Liver (tissue), 9 donors: ENCODE measurements around the gene CEACAM8. TPM values are rescaled to one million over a fixed set of nuclear protein-coding genes. Genes with fewer than 3 reads are reported as not detected.

Source experiments
- DNase-seq: peaks from one replicate; pipeline ENCODE4 v3.0.0-alpha.2; 2017; ENCODE audit warnings: low spot score
- H3K27ac ChIP-seq, 2 donors: one replicate each; pipeline ENCODE4 v1.7.0; 2013; ENCODE audit warnings: inconsistent platforms in 2 of 2, low read length in 2 of 2, control low read depth in 1 of 2, low read depth in 1 of 2, mild to moderate bottlenecking in 1 of 2
- H3K27me3 ChIP-seq, 4 donors: one replicate each; pipeline versions ENCODE4 v1.6.1 to v1.7.0; 2013; ENCODE audit warnings: low read length in 3 of 4, inconsistent platforms in 1 of 4, mild to moderate bottlenecking in 1 of 4, moderate library complexity in 1 of 4; ENCODE audit not compliant: control insufficient read depth in 4 of 4, insufficient read depth in 4 of 4
- H3K36me3 ChIP-seq, 4 donors: one replicate each; pipeline versions ENCODE4 v1.6.1 to v1.7.0; 2013; ENCODE audit warnings: low read length in 3 of 4, mild to moderate bottlenecking in 3 of 4, low read depth in 1 of 4, moderate library complexity in 1 of 4; ENCODE audit not compliant: control insufficient read depth in 4 of 4, insufficient read depth in 3 of 4
- H3K4me1 ChIP-seq, 4 donors: one replicate each; pipeline versions ENCODE4 v1.6.1 to v1.7.0; 2013; ENCODE audit warnings: low read length in 3 of 4, mild to moderate bottlenecking in 3 of 4, moderate library complexity in 1 of 4; ENCODE audit not compliant: control insufficient read depth in 4 of 4, insufficient read depth in 4 of 4
- H3K4me3 ChIP-seq, 3 donors: one replicate each; pipeline versions ENCODE4 v1.6.1 to v1.7.0; 2013; ENCODE audit warnings: low read length in 3 of 3, control low read depth in 1 of 3, low read depth in 1 of 3, mild to moderate bottlenecking in 1 of 3
- H3K9ac ChIP-seq, 2 donors: one replicate each; pipeline ENCODE4 v1.7.0; 2013; ENCODE audit warnings: low read length in 2 of 2, mild to moderate bottlenecking in 2 of 2, moderate library complexity in 2 of 2, control low read depth in 1 of 2, low read depth in 1 of 2
- H3K9me3 ChIP-seq, 4 donors: one replicate each; pipeline versions ENCODE4 v1.6.1 to v1.7.0; 2013; ENCODE audit warnings: low read length in 3 of 4; ENCODE audit not compliant: control insufficient read depth in 4 of 4
- EGR1 ChIP-seq, 2 donors: IDR thresholded peaks; 2 replicates each; pipeline ENCODE4 v1.6.1; 2016 to 2018; ENCODE audit warnings: antibody characterized with exemption in 2 of 2, low read depth in 2 of 2
- FOXA1 ChIP-seq: IDR thresholded peaks from 2 replicates; pipeline ENCODE4 v1.6.1; 2016; ENCODE audit warnings: antibody characterized with exemption
- FOXA2 ChIP-seq: IDR thresholded peaks from 2 replicates; pipeline ENCODE4 v1.6.1; 2016; ENCODE audit warnings: antibody characterized with exemption
- GABPA ChIP-seq, 2 donors: IDR thresholded peaks in 1 of 2; conservative IDR thresholded peaks in 1 of 2; 2 replicates each; pipeline ENCODE4 v1.6.1; 2016; ENCODE audit warnings: antibody characterized with exemption in 2 of 2, mild to moderate bottlenecking in 1 of 2, moderate library complexity in 1 of 2
- HNF4A ChIP-seq, 2 donors: conservative IDR thresholded peaks; 2 replicates each; pipeline ENCODE4 v1.6.1; 2016; ENCODE audit warnings: antibody characterized with exemption in 2 of 2, mild to moderate bottlenecking in 2 of 2
- HNF4G ChIP-seq: IDR thresholded peaks from 2 replicates; pipeline ENCODE4 v1.6.1; 2016; ENCODE audit warnings: antibody characterized with exemption
- JUND ChIP-seq, 2 donors: IDR thresholded peaks; 2 replicates each; pipeline ENCODE4 v1.6.1; 2016; ENCODE audit warnings: antibody characterized with exemption in 2 of 2
- NR2F2 ChIP-seq: IDR thresholded peaks from 2 replicates; pipeline ENCODE4 v1.6.1; 2016; ENCODE audit warnings: antibody characterized with exemption
- RAD21 ChIP-seq, 2 donors: IDR thresholded peaks; 2 replicates each; pipeline ENCODE4 v1.6.1; 2016; ENCODE audit warnings: antibody characterized with exemption in 2 of 2, mild to moderate bottlenecking in 2 of 2
- SP1 ChIP-seq: IDR thresholded peaks from 2 replicates; pipeline ENCODE4 v1.6.1; 2018; ENCODE audit warnings: antibody characterized with exemption, mild to moderate bottlenecking
- TAF1 ChIP-seq: conservative IDR thresholded peaks from 2 replicates; pipeline ENCODE4 v1.6.1; 2016; ENCODE audit warnings: antibody characterized with exemption, mild to moderate bottlenecking
- YY1 ChIP-seq: IDR thresholded peaks from 2 replicates; pipeline ENCODE4 v1.6.1; 2016; ENCODE audit warnings: antibody characterized with exemption, mild to moderate bottlenecking
- WGBS: extraction: QIAGEN DNeasy Blood & Tissue Kit; methylation state at CpG from one replicate; pipeline ENCODE4 v1.1.7; 2013; 5-methylcytosine and 5-hydroxymethylcytosine counted together
- polyA plus RNA-seq, 2 donors: library from polyadenylated mRNA; stranded (reverse) in 1 of 2; unstranded in 1 of 2; fragments of 200-250 nt in 1 of 2; fragments of >200 nt in 1 of 2; fragmentation: Nextera tagmentation in 1 of 2; extraction: Ambion mirVana in 1 of 2; gene quantifications; one replicate each; pipeline versions ENCODE4 v1.2.1 to v1.2.3, GENCODE V29; 2013 to 2015
- total RNA-seq, 2 donors: library from RNA; depleted of rRNA; stranded (reverse); fragments of >200 nt; gene quantifications; one replicate each; pipeline ENCODE4 v1.2.3, GENCODE V29; 2014
- TF ChIP-seq, protein P1 (sequence below): IDR thresholded peaks from 2 replicates; pipeline ENCODE4 v1.6.1; 2016; ENCODE audit warnings: antibody characterized with exemption
- TF ChIP-seq, protein P2 (sequence below): fragments of 150-350 bp; IDR thresholded peaks from 2 replicates; pipeline ENCODE4 v1.5.1; 2017; ENCODE audit warnings: improper control_type of control experiment, low read depth, low read length; ENCODE audit not compliant: missing input control
- TF ChIP-seq, protein P3 (sequence below): IDR thresholded peaks from 2 replicates; pipeline ENCODE4 v1.6.1; 2016; ENCODE audit warnings: antibody characterized with exemption
- TF ChIP-seq, protein P4 (sequence below): IDR thresholded peaks from 2 replicates; pipeline ENCODE4 v1.6.1; 2016; ENCODE audit warnings: antibody characterized with exemption
- TF ChIP-seq, protein P5 (sequence below): IDR thresholded peaks from 2 replicates; pipeline ENCODE4 v1.6.1; 2016; ENCODE audit warnings: antibody characterized with exemption, mild to moderate bottlenecking
- donor health status: healthy.
- donor health status: healthy.
- donor health status: healthy.
- donor health status: healthy.
- donor health status: healthy.

Gene CEACAM8
- total and polyA plus RNA-seq, 4 donors = 0.07 to 2.1 (median 0.16) TPM; not detected in 1

DNA sequence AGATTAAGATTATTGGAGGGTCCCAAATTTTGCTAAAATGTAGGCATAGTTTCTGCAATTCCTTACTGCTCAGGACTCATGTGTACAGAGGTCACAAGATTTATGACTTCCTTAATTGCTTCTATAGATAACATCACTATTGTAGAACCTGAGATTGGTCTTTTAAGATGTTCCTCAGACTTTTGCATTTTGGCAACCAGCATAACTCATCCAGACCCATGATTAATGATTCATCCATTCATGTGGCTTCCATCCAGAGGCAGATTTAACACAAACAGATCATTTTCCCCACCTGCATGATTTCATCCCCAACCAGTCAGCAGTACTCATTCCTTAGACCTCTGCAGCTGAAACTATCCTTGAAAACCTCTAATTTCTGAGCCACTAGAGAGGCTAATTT lies 34.5 kb upstream of the CEACAM8 start:
- Histone ChIP-seq H3K4me1 (peaks cover 0 to 8% (median 0%) of the 10 kb centered on the region in 4 donors), H3K9me3 (peaks cover 0 to 4% (median 0%) of the 10 kb centered on the region in 4 donors), H3K27ac (no peak overlapping the region), H3K27me3 (peaks cover 0 to 2% (median 0%) of the 10 kb centered on the region in 4 donors), H3K4me3 (no peak overlapping the region), H3K36me3 (no peaks in the 10 kb centered on the region), H3K9ac (no peak overlapping the region)
- no peak for DNase-seq
- TF ChIP-seq, protein P1, sequence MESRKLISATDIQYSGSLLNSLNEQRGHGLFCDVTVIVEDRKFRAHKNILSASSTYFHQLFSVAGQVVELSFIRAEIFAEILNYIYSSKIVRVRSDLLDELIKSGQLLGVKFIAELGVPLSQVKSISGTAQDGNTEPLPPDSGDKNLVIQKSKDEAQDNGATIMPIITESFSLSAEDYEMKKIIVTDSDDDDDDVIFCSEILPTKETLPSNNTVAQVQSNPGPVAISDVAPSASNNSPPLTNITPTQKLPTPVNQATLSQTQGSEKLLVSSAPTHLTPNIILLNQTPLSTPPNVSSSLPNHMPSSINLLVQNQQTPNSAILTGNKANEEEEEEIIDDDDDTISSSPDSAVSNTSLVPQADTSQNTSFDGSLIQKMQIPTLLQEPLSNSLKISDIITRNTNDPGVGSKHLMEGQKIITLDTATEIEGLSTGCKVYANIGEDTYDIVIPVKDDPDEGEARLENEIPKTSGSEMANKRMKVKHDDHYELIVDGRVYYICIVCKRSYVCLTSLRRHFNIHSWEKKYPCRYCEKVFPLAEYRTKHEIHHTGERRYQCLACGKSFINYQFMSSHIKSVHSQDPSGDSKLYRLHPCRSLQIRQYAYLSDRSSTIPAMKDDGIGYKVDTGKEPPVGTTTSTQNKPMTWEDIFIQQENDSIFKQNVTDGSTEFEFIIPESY = no peak
- TF ChIP-seq RAD21 (IDR thresholded peaks at IDR 0.05) = no peak
- no peak for TF ChIP-seq JUND (IDR thresholded peaks at IDR 0.05)
- TF ChIP-seq HNF4G = no peak
- no peak for TF ChIP-seq SP1
- TF ChIP-seq, protein P2, sequence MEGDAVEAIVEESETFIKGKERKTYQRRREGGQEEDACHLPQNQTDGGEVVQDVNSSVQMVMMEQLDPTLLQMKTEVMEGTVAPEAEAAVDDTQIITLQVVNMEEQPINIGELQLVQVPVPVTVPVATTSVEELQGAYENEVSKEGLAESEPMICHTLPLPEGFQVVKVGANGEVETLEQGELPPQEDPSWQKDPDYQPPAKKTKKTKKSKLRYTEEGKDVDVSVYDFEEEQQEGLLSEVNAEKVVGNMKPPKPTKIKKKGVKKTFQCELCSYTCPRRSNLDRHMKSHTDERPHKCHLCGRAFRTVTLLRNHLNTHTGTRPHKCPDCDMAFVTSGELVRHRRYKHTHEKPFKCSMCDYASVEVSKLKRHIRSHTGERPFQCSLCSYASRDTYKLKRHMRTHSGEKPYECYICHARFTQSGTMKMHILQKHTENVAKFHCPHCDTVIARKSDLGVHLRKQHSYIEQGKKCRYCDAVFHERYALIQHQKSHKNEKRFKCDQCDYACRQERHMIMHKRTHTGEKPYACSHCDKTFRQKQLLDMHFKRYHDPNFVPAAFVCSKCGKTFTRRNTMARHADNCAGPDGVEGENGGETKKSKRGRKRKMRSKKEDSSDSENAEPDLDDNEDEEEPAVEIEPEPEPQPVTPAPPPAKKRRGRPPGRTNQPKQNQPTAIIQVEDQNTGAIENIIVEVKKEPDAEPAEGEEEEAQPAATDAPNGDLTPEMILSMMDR = no peak
- TF ChIP-seq NR2F2 = no peak
- no peak for TF ChIP-seq GABPA (IDR thresholded peaks at IDR 0.05 in 1 of 2, conservative IDR thresholded peaks at IDR 0.05 in 1 of 2)
- TF ChIP-seq EGR1 (IDR thresholded peaks at IDR 0.05; ENCODE audit: low read depth in 2 of 2) = no peak
- no peak for TF ChIP-seq YY1
- TF ChIP-seq, protein P3, sequence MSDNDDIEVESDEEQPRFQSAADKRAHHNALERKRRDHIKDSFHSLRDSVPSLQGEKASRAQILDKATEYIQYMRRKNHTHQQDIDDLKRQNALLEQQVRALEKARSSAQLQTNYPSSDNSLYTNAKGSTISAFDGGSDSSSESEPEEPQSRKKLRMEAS = no peak
- TF ChIP-seq, protein P4, sequence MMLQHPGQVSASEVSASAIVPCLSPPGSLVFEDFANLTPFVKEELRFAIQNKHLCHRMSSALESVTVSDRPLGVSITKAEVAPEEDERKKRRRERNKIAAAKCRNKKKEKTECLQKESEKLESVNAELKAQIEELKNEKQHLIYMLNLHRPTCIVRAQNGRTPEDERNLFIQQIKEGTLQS = no peak
- TF ChIP-seq TAF1 = no peak
- no peak for TF ChIP-seq FOXA1
- no peak for TF ChIP-seq FOXA2

DNA sequence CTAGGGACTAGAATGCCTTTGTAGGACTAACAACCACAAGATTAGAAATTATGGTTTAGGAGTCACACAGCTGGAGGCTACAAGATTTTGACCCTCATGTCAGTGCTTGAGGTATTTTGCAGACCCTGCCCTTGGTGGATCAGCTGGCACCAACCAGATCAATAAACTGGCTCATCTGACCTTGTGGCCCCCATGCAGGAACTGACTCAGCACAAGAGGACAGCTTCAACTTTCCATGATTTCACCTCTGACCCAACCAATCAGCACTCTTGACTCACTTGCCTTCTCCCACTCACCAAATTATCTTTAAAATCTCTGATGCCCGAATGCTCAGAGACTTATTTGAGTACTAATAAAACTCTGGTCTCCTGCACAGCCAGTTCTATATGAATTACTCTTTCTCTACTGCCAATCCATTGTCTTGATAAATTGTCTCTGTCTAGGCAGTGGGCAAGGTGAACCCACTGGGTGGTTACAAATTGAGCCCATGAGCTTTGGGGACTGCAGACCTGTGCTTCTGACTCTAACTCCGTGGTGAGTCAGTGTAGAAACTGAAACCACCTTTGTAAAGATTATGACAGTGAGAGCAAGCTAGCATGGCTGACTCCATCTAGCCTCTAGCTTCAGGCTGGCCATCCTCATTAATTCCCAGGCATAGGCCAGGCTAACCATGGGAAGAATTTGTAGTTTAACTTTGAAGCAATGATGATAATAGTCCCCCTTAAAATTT lies 33.9 kb upstream of the CEACAM8 start:
- no peak overlapping the region for H3K4me3 ChIP-seq
- H3K27me3 ChIP-seq = peaks cover 0 to 3% (median under 1%) of the 10 kb centered on the region in 4 donors
- H3K9ac ChIP-seq = no peak overlapping the region
- no peaks in the 10 kb centered on the region for H3K36me3 ChIP-seq
- no peak overlapping the region for H3K27ac ChIP-seq
- 40% methylated on average over 2 of the region's 2 CpGs for WGBS
- H3K4me1 ChIP-seq = peaks cover 0 to 8% (median 0%) of the 10 kb centered on the region in 4 donors
- DNase-seq = no peak
- H3K9me3 ChIP-seq = peaks cover 0 to 4% (median 0%) of the 10 kb centered on the region in 4 donors
- no peak for TF ChIP-seq RAD21 (IDR thresholded peaks at IDR 0.05)
- TF ChIP-seq HNF4A (conservative IDR thresholded peaks at IDR 0.05) = no peak
- TF ChIP-seq, protein P2 = no peak
- TF ChIP-seq NR2F2 = no peak
- TF ChIP-seq, protein P1 = no peak
- no peak for TF ChIP-seq FOXA1
- no peak for TF ChIP-seq HNF4G
- TF ChIP-seq, protein P5, sequence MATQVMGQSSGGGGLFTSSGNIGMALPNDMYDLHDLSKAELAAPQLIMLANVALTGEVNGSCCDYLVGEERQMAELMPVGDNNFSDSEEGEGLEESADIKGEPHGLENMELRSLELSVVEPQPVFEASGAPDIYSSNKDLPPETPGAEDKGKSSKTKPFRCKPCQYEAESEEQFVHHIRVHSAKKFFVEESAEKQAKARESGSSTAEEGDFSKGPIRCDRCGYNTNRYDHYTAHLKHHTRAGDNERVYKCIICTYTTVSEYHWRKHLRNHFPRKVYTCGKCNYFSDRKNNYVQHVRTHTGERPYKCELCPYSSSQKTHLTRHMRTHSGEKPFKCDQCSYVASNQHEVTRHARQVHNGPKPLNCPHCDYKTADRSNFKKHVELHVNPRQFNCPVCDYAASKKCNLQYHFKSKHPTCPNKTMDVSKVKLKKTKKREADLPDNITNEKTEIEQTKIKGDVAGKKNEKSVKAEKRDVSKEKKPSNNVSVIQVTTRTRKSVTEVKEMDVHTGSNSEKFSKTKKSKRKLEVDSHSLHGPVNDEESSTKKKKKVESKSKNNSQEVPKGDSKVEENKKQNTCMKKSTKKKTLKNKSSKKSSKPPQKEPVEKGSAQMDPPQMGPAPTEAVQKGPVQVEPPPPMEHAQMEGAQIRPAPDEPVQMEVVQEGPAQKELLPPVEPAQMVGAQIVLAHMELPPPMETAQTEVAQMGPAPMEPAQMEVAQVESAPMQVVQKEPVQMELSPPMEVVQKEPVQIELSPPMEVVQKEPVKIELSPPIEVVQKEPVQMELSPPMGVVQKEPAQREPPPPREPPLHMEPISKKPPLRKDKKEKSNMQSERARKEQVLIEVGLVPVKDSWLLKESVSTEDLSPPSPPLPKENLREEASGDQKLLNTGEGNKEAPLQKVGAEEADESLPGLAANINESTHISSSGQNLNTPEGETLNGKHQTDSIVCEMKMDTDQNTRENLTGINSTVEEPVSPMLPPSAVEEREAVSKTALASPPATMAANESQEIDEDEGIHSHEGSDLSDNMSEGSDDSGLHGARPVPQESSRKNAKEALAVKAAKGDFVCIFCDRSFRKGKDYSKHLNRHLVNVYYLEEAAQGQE = no peak
